Activated CD4-positive, alpha-beta T cell treated with anti-CD3 and anti-CD28 coated beads for 4 hours (primary cell): ENCODE measurements around the gene OR51V1.
"Not testable (repeated sequence)": the region's sequence is repeated elsewhere in the genome, so short reads cannot be mapped to it uniquely, and the experiment has no call there.

ENCODE experiments used
- DNase-seq, 2 donors: peaks; one replicate each; pipeline ENCODE4 v3.0.0-alpha.2; 2020

The OR51V1 gene

GRCh38 chr11:5161045-5161444 lies 39.4 kb downstream of the OR51V1 start:
- DNase-seq = not testable (repeated sequence)

GRCh38 chr11:5160217-5160616 lies 40.3 kb downstream of the OR51V1 start:
- not testable (repeated sequence) for DNase-seq

GRCh38 chr11:5159806-5160205 lies 40.7 kb downstream of the OR51V1 start:
- no peak for DNase-seq

GRCh38 chr11:5154657-5155056 lies 45.8 kb downstream of the OR51V1 start, which contains the start of gene OR52A1:
Gene OR52A1, minus strand, starts transcription at chr11:5154757. Its CDS starts 2,388 bp downstream, at chr11:5152369.
- no peak for DNase-seq

GRCh38 chr11:5153574-5154431 lies 46.7 kb downstream of the OR51V1 start:
- no peak for DNase-seq

GRCh38 chr11:5151713-5152153 lies 48.7 kb downstream of the OR51V1 start:
- DNase-seq = no peak
